CD4-positive, alpha-beta T cell treated with Interleukin-6 for 4 hours (primary cell): ENCODE results near the gene SBK1.

Source experiments
- DNase-seq: peaks from one replicate; pipeline ENCODE4 v3.0.0-alpha.2; 2020; ENCODE audit warnings: mixed read lengths

SBK1 gene

DNA sequence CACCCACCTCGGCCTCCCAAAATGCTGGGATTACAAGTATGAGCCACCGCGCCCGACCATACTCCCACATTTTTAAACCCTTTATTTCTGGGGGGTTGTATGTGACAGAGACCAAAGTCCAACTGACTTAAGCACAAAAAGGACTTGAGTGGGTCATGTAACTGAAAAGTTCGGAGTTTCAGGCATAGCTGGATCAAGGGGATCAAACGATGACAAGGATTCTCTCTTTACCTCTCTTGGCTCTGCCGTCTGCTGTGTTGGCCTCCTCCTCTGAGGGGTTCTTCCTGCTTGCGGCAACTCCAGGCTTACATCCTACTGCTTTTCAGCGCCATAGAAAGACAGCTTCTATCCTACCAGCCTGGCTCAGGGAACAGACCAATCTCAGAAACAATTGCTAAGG is 9.2 kb upstream of the SBK1 start:
- DNase-seq, result no peak

GRCh38 chr16:28283798-28284577 is 8.3 kb upstream of the SBK1 start:
- no peak for DNase-seq

GRCh38 chr16:28285649-28286048 is 6.7 kb upstream of the SBK1 start:
- no peak for DNase-seq

- no peak for DNase-seq
Observed at GRCh38 chr16:28288114-28288513, 4.2 kb upstream of the SBK1 start.

DNA sequence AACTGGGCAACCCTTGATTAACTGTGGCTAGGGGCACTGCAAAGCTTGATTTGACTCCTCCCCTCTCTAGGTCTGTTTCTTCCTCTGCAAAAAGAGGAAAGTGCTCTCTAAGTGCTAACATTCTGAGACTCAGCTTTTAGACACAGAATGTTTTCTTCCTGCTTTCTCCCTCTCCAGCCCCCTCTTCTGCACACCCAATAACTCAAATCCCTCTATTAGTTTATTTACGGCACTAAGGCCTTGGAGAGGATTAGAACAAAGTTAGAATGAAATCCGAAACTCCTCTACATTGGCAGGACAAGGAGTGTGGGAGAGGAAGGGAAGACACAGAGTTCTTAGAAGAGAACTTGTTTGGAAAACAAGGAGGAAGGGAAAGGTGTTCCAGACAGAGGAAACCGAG is 3.3 kb upstream of the SBK1 start:
- no peak for DNase-seq

DNA sequence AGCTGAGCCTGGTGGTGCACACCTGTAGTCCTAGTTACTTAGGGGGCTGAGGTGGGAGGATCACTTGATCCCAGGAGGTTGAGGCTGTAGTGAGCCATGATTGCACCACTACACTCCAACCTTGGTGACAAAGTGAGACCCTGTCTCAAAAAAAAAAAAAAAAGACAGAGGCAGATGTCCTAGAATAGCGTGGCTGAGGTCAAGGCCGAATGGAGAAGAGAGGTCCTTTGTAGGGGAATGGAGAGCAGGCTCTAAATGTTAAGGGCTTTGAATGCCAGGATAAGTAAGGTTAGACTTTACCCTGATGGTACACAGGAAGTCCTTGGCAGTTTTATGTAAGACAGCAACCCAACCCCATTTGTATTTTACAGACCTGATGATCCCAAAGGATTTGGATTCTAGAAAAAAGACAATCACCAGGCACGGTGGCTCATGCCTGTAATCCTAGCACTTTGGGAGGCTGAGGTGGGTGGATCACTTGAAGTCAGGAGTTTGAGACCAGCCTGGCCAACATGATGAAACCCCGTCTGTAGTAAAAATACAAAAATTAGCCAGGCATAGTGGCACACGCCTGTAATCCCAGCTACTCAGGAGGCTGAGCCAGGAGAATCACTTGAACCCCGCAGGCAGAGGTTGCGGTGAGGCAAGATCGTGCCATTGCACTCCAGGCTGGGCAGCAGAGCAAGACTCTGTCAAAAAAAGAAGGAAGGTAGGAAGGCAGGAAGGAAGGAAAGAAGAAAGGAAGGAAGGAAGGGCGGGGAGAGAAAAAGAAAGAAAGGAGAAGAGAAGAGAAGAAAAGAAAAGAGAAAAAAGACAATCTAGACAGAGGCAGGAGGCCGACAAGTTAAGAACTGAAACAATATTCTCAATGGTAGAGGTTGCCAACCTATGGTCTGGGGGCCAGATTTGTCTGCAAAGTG is 2.1 kb upstream of the SBK1 start:
- DNase-seq, result no peak

GRCh38 chr16:28290859-28291254 is 1.5 kb upstream of the SBK1 start:
- no peak for DNase-seq

GRCh38 chr16:28292731-28293600 is 641 bp downstream of the SBK1 start:
- DNase-seq, result peak; percentile 60

DNA sequence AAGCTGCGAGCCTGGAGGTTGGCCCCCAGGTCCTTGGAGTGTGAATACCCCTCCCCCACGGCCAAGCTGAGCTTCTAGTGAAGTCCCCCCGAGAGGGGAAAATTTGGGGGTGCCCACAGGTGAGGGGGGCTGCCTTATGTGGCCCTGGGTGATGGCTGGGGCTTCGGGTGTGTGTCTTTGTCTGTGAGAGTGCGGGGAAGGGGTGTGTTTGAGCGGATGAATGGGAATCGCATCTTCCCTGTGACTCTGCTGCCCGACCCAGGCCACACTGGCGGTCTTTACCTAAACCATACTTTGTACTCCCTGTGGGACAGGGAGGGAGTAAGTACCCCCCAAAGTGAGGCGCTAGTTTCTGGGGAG is 1.3 kb downstream of the SBK1 start:
- no peak for DNase-seq

GRCh38 chr16:28294201-28294600 is 1.9 kb downstream of the SBK1 start:
- no peak for DNase-seq

DNA sequence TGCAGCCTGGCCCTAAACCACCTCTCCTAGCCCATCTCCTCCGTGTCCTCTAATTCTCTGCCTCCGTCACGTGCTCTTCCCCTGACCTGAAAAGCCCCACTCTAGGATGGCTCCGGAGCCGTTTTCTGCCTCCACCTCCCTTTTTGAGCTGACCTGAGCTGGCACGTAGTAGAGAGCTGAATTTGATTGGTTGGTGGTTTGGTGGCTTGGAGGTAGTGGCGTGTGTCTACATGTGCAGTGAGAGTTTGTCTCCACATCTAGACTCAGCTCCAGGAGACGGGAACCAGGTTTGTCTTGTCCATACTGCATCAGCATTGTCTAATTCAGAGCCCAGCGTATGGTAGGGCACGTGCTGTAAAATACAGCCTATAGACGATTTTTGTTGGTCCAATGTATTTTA is 3.0 kb downstream of the SBK1 start:
- DNase-seq, result no peak

GRCh38 chr16:28297308-28297707 is 5.0 kb downstream of the SBK1 start:
- no peak for DNase-seq

DNA sequence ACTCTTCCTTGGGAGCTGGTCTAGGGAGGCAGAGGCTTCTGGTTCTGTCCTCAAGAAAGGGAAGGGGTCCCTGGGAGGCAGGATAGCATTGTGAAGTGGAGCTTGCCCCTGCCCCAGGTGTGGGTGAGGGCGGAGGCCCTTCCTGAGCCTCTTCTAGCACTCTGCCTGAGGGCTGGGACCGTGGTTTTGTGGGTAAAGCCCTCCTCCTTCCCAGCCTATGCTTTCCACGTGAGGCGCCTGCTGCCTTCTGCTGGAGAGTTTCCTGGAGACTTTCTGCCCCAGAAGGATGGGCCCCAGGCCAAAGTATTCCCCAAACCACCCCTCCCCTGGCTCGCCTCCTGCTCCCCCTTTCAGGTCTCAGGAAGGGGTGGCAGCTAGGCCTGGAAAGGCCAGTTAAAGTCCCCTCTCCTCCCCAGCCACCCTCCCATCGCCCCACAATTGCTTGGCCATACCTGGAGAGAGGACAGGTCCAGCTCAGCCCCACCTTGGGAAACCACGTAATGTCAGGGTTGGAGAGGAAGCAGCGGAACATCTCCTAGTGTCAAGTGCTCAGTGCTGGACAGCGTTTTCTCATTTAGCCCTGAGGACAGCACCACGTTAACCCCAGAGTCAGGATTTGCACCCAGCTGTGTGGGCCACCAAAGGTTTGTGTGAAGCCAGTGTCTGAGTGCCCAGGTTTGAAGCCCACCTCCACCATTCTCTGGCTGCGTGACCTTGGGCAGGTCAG is 5.6 kb downstream of the SBK1 start:
- peak; percentile 45 for DNase-seq

GRCh38 chr16:28298511-28298878 is 6.2 kb downstream of the SBK1 start:
- no peak for DNase-seq

- no peak for DNase-seq
Observed at GRCh38 chr16:28300327-28300726, 8.0 kb downstream of the SBK1 start.

DNA sequence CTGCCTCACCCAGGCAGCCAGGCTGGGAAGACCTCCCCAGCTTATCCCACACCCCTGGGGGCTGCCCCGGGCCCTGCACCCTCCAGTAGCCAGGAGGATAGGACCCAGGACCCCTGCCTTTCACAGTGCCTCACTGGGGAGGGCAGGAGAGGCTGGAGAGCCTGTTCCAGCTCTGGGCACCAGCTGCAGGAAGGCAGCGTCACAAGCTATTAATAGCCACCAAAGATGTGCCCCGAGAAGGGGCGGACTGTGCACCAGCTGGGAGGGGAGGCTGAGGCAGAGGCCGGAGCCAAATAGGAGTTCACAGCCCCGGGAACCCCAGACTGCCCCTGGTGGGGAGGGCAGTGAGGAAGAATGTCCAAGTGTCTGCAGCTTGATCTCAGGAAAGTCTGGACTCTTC is 8.8 kb downstream of the SBK1 start:
- no peak for DNase-seq

DNA sequence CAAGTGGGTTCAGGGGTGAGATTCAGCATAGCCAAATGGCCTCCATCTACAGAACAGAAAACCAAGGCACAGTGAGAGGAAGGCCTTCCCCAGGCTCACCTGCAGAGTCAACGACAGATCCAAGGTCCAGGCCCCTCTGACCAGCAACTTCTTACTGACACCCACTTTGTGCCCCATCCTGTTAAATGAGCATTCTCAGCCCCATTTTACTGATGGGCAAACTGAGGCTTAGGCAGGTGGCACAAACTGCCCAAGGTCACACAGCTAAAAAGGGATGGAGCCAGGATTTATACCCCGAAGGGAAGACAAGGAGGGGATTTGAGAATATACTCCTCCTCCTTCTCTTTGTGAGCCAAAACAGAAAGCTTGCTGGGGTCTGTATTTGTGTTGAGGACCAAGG is 9.3 kb downstream of the SBK1 start:
- no peak for DNase-seq

DNA sequence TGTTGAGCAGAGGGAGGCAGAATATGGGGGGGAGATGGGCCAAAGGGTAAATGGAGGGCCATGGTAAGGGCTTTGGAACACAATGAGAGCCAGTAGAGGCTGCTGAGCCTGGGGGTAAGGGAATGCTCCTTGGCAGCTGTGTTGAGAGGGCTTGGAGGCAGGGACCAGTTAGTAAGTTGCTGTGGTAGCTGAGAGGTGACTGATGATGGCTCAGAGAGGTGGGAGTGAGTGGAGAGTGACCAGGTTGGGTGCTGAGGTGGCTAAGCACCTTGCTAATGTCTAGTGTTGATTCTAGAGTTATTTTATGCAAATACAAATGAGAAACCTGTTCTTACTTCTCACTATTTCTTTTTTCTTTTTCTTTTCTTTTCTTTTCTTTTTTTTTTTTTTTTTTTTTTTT is 10.8 kb downstream of the SBK1 start:
- no peak for DNase-seq

DNA sequence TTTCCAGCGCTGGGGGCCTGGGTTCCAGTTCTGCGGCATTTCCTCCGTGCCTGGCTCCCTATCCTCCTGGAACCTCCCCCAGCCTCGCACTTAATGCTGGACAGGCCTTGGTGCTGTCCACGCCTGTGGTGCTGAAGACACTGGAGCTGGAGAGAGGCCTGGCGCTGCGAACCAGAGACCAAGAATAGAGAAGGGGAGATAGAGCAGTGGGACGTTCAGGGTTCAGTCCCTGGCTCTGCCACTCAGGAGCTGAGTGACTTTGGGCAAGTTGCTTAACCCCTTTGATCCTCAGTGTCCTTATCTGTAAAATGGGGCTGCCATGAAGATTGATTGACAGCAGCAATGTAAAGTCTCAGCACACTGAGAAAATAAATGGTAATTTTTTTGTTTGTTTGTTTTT is 11.9 kb downstream of the SBK1 start:
- no peak for DNase-seq

DNA sequence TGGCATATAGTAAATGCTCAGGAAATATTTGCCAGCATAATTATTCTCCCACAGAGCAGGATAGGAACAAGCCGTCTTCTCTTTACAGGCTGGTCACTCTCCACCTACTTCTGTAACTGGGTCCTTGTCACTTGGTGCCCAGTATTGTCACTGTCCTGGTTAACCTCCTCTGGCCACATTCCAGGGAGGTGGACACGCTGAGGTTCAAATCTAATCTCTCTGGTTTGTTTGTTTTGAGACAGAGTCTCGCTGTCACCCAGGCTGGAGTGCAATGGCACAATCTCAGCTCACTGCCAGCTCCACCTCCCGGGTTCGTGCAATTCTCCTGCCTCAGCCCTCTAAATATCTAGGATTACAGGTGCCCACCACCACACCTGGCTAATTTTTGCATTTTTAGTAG is 15.6 kb downstream of the SBK1 start:
- no peak for DNase-seq

GRCh38 chr16:28308794-28309584 is 16.7 kb downstream of the SBK1 start:
- DNase-seq, result no peak

DNA sequence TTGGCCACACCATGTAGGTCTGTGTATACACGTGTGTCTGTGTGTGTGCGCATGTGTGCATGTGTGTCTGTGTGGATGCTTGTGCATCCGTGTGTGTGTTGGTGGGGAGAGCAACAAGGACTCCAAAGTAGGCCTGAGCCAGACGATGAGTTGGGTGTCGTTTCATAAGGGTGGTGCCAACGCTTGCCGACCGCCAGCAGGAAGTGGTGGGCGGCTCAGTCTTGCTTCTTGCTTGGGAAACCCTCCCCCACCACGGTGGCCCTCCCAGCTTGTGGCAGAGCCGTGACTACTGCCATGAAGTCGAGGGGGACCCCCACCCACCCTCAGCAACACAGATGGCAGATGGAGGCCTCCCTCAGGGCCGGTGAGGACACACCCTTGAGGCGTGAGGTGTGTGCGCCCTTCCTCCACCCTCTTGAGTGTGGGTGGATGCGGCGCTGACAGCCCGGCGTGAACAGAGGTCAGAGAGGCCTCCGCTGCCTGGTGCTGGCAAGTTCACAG is 17.5 kb downstream of the SBK1 start:
- DNase-seq, result peak; percentile 91
